GM19351 (cell line): ENCODE data around the gene PSKH1.

Experiments used
- ATAC-seq: cut with Tn5 transposase; IDR thresholded peaks from one replicate; pipeline ENCODE4 v1.9.1; 2021; ENCODE audit warnings: mild to moderate bottlenecking, moderate library complexity; ENCODE audit not compliant: unreplicated experiment

PSKH1 gene

DNA sequence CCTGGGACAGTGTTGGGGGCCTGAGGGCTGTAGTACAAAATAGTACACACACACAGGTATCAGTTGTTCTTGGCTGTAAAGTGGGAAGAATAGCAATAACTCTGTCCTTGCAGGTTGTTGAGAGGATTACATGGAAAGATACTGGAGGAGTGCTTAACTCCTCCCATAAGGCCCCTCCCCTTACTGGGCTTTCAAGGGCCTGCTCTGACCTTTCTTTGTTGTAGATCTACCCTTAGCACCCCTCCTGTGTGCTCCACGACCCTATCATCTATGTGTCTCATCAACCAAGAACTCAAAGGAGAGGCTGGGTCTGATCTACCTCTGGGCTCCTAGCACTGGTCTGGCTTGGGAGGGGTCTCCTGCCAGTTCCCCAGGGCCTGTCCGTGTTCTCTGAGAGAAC is 28.5 kb upstream of the PSKH1 start:
- ATAC-seq = no peak

DNA sequence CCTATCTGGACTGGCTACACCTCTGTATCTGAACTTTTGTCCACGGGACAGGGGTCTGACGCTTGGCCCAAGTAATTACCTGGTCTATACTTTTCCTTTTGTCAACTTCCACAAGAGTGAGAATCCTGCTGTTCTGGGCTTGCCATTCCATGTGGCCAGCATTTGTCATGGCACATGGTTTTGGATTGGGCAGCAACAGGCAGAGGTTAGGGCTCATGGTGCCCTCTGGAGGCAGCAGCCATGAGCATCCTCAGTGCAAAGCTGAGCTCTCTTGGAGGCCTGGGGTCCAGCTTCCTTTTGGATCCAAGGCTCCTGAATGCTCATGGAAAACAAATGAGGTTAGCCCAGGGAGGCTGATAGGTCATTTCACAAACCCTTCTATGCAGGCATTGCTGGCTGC is 27.7 kb upstream of the PSKH1 start:
- ATAC-seq = no peak

GRCh38 chr16:67868290-67868689 is 24.8 kb upstream of the PSKH1 start:
- no peak for ATAC-seq

- ATAC-seq = no peak
Observed at GRCh38 chr16:67869653-67870052, 23.4 kb upstream of the PSKH1 start.

- ATAC-seq = no peak
Observed at GRCh38 chr16:67871256-67871655, 21.8 kb upstream of the PSKH1 start.

DNA sequence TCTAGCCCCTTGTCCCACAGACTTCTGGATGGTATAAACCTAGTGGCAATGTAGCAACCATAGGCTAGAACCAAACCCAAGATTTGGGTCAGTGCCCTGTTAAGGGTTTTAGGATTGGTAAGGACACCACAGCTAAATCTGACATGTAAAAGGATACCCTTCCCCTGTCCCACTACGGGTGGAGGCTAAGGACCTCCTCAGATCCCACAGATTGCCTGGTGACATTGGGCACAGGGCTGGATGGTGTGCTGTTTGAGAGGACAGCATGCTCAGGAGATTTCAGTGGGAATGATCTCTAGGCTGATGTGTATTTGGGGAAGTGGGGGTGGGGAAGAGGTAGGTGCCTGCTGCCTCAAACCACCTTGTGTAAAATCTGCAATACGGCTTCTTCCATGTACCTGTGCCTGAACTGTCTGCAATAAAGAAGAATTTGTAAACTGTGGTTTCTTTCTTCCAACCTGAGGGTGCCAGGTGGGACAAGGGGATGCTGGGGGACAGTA is 20.9 kb upstream of the PSKH1 start:
- no peak for ATAC-seq

GRCh38 chr16:67872631-67873434 is 20.2 kb upstream of the PSKH1 start, which contains the start of gene EDC4:
EDC4 (plus strand) TSS chr16:67873052; CDS start chr16:67873262, 210 bp downstream.
- ATAC-seq = peak; percentile 81

DNA sequence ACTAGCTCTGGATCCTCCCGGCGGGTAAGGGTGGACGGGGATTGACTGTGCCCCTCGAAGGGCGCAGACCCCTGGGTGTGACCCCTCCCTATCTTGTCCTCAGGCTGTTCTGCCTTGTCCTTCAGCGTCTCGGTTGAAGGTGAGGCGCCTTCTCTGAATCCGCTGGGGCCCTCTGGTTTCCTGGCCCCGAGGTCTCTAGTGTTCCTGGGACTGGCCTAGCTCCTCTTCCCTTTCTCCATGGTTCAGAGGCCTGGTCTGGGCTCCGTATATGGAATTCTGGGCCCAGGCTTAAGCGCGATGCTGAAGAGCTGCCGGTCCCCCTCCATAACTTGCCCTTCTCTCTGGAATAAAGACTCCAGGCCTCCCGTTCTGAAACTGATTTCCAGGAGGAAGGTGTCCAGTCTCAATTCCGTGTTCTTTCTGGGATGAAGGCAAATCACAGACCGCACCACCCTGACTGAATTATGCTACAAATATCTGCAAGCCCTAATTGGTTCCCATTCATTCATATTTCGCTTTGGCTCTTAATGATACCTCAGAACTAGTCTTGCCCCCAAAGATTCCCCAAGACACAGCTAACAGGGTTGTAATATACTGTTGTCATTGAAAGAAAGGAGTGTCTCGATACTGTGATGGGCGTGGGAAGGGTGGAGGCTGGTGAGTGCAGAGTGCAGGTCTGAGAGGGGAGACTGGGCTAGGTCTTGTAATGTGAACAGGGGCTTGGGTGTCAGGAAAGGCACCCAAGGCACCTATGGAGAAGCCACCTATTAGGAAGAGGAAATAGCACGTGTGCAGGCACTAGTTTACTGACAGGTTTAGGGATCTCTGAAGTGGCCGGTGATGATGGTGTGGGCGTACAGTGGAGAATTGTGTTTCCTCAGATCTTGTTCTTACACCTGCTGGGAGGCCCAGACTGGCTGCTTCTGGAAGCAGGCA is 19.4 kb upstream of the PSKH1 start:
- ATAC-seq = peak; percentile 25

DNA sequence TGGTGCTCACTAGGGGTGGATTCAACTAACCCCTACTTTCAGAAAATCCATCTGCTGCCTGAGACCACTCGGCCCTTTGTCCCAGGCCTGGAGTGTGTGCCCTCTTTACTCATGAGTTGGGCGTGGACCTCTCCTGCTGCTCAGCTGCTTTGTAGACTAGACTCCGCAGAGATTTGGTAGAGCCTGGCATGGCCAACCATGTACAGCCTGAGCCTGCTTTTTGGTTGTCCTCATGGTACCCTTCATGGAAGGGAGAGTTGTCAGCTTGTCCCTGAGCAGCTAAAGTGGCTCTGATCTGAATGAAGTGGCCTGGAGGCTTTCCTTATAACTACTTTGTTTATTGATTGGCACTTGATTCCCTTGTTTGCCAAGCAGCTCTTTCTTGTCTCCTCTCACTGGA is 18.7 kb upstream of the PSKH1 start:
- no peak for ATAC-seq

- ATAC-seq = no peak
Observed at GRCh38 chr16:67877064-67877463, 16.0 kb upstream of the PSKH1 start.

GRCh38 chr16:67878232-67878631 is 14.8 kb upstream of the PSKH1 start:
- ATAC-seq = no peak

- ATAC-seq = no peak
Observed at GRCh38 chr16:67878846-67879245, 14.2 kb upstream of the PSKH1 start.

DNA sequence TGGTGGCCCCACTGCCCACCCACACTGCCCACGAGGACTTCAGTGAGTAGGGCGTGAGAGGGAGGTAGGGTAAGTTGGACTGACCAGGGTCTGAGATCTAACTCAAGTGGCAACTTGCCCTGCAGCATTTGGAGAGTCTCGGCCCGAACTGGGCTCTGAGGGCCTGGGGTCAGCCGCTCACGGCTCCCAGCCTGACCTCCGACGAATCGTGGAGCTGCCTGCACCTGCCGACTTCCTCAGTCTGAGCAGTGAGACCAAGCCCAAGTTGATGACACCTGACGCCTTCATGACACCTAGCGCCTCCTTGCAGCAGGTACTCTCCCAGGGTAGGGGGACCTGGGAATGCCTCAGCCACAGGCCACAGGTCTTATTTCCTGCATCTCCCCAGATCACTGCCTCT is 13.6 kb upstream of the PSKH1 start:
- ATAC-seq = no peak

DNA sequence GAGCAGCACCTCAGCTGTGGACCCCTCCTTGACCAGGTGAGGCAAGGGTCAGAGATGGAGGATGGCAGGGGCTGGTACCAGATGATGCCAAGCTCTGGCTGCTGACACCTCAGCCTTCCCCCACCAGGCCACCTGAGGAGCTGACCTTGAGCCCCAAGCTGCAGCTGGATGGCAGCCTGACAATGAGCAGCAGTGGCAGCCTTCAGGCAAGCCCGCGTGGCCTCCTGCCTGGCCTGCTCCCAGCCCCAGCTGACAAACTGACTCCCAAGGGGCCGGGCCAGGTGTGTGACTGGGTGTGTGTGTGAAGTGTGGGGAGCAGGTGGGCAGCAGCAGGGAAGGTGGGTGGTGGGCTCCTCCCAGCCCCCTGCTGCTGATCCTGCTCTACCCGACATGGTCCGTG is 13.1 kb upstream of the PSKH1 start:
- ATAC-seq = no peak

- ATAC-seq = no peak
Observed at GRCh38 chr16:67880584-67880983, 12.5 kb upstream of the PSKH1 start.

DNA sequence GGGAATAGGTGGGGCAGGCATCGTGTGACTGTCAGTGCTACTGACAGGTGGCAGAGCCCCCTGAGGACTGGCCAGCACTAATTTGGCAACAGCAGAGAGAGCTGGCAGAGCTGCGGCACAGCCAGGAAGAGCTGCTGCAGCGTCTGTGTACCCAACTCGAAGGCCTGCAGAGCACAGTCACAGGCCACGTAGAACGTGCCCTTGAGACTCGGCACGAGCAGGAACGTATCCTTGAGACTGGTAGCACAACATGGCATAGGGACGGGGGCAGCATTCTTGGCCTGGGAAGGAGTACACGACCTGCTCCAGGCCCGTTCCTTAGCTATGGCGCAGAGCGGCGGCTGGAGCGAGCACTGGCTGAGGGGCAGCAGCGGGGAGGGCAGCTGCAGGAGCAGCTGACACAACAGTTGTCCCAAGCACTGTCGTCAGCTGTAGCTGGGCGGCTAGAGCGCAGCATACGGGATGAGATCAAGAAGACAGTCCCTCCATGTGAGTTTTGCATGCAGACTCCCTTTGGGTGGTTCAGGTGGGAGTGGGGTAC is 11.4 kb upstream of the PSKH1 start:
- no peak for ATAC-seq

- no peak for ATAC-seq
Observed at GRCh38 chr16:67882374-67883145, 10.5 kb upstream of the PSKH1 start.

- ATAC-seq = no peak
Observed at GRCh38 chr16:67883146-67883871, 9.7 kb upstream of the PSKH1 start.

DNA sequence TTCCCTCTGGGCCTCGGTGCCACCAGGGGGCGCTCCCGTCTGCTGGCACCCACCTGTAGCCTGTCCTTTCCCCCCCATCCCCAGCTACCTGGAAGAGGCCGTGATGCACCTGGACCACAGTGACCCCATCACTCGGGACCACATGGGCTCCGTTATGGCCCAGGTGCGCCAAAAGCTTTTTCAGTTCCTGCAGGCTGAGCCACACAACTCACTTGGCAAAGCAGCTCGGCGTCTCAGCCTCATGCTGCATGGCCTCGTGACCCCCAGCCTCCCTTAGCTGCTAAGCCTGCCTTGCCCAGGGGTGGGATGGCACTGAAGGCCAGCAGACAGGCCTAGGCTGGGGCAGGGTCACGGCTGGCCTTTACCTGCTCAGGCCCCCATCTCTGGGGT is 9.2 kb upstream of the PSKH1 start:
- no peak for ATAC-seq

DNA sequence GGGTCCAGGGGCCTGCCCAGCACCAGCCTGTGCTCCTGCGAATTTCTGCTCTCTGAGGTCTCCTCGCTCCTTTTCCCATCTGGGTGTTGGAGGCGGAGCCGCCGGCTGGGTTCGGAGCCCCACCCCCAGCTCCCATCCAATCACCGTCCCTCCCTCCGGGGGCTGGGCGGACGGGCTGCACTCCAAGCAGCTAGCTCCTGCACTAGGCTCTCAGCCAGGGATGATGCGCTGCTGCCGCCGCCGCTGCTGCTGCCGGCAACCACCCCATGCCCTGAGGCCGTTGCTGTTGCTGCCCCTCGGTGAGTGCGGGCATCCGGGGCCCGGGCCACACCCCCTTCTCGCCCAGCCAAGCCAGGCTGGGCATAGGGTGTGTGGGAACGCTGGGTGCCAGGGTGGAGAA is 8.4 kb upstream of the PSKH1 start, which contains the start of gene NRN1L:
Gene NRN1L, plus strand, starts transcription at position 202 of the 400 bp plus-strand sequence. Its CDS starts 19 bp downstream, at position 221.
- ATAC-seq = no peak
